ENCODE measurements around the gene MRPL55.

The MRPL55 gene

DNA sequence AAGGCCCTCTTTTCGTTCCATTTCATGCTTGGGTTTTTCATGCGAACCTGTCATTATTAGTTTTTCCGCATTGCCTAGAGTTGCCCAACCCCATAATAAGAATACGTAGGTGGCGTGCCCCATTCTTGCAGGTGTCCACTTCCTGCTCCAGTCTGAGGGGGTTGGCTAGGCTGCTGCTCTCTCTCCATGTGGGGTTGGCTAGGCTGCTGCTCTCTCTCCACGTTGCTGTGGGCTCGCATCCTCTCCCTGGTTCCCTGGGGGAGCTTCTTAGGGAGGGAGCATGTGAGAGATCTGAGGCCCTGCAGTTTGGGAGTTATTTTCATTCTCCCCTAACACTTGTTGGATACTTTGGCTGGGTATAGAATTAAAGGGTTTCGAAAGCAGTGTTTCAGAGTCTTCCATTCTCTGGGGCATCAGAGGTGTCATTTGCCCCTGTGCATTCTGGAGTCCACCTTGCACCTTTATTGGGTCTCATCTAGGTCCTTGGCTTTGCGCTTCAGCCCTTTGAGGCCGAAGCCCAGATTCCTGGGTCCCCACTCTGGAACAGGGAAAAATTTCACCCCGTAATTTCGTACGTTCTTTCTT lies 14.6 kb downstream of the MRPL55 start:
- no peaks in the 10 kb centered on the region for H3K4me1 ChIP-seq (ENCODE audit: control insufficient read depth, low read depth, low read length)
- H3K9me3 ChIP-seq (ENCODE audit: control insufficient read depth, low read depth, low read length) = no peaks in the 10 kb centered on the region
- H3K27ac ChIP-seq (ENCODE audit: low read length) = no peak overlapping the region
- no peak overlapping the region for H3K4me3 ChIP-seq (ENCODE audit: low read length)
- H3K9ac ChIP-seq (ENCODE audit: low read length) = no peak overlapping the region
- peaks cover 28% of the 10 kb centered on the region for H3K36me3 ChIP-seq (ENCODE audit: control insufficient read depth, low read depth, low read length)
- H3K27me3 ChIP-seq (ENCODE audit: control insufficient read depth, insufficient read depth, low read length) = no peaks in the 10 kb centered on the region

GRCh38 chr1:228093050-228093906 lies 15.8 kb downstream of the MRPL55 start:
- Histone ChIP-seq H3K27ac (ENCODE audit: low read length) (no peak overlapping the region), H3K4me3 (ENCODE audit: low read length) (no peak overlapping the region), H3K36me3 (ENCODE audit: control insufficient read depth, low read depth, low read length) (peaks cover 20% of the 10 kb centered on the region), H3K9ac (ENCODE audit: low read length) (no peak overlapping the region), H3K4me1 (ENCODE audit: control insufficient read depth, low read depth, low read length) (no peaks in the 10 kb centered on the region), H3K9me3 (ENCODE audit: control insufficient read depth, low read depth, low read length) (no peaks in the 10 kb centered on the region), H3K27me3 (ENCODE audit: control insufficient read depth, insufficient read depth, low read length) (no peaks in the 10 kb centered on the region)

GRCh38 chr1:228092342-228093049 lies 16.6 kb downstream of the MRPL55 start:
- H3K36me3 ChIP-seq (ENCODE audit: control insufficient read depth, low read depth, low read length) = peaks cover 13% of the 10 kb centered on the region
- H3K4me1 ChIP-seq (ENCODE audit: control insufficient read depth, low read depth, low read length) = no peaks in the 10 kb centered on the region
- H3K4me3 ChIP-seq (ENCODE audit: low read length) = no peak overlapping the region
- no peak overlapping the region for H3K27ac ChIP-seq (ENCODE audit: low read length)
- H3K9ac ChIP-seq (ENCODE audit: low read length) = no peak overlapping the region
- no peaks in the 10 kb centered on the region for H3K27me3 ChIP-seq (ENCODE audit: control insufficient read depth, insufficient read depth, low read length)
- H3K9me3 ChIP-seq (ENCODE audit: control insufficient read depth, low read depth, low read length) = no peaks in the 10 kb centered on the region

- Histone ChIP-seq H3K9me3 (ENCODE audit: control insufficient read depth, low read depth, low read length) (no peaks in the 10 kb centered on the region), H3K4me1 (ENCODE audit: control insufficient read depth, low read depth, low read length) (no peaks in the 10 kb centered on the region), H3K9ac (ENCODE audit: low read length) (no peak overlapping the region), H3K36me3 (ENCODE audit: control insufficient read depth, low read depth, low read length) (peaks cover 6% of the 10 kb centered on the region), H3K4me3 (ENCODE audit: low read length) (no peak overlapping the region), H3K27ac (ENCODE audit: low read length) (no peak overlapping the region), H3K27me3 (ENCODE audit: control insufficient read depth, insufficient read depth, low read length) (no peaks in the 10 kb centered on the region)
Measured at GRCh38 chr1:228091084-228091483, 18.0 kb downstream of the MRPL55 start.

DNA sequence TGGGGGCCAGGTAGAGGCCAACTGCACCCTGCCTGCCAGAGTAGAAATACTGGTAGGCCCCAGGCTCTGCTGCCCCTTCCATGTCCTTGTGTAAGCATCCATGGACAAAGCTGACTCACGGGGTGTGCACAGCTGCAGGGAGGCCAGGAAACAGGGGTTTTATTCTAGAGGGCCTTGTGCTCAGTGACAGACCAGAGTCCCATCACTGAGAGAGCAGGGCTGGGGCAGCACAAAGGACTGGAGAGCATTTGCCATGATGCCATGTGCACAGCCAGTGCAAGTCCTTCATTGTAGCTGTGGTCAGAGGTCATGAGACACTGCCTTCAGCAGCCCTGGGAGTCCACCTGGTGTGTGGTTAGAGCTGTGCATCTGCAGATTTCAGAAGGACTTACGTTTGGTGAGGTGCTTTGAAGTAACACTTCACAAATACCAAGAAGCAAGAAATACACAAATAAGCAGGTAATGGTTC lies 18.5 kb downstream of the MRPL55 start:
- Histone ChIP-seq H3K36me3 (ENCODE audit: control insufficient read depth, low read depth, low read length) (peaks cover 4% of the 10 kb centered on the region), H3K9ac (ENCODE audit: low read length) (no peak overlapping the region), H3K9me3 (ENCODE audit: control insufficient read depth, low read depth, low read length) (no peaks in the 10 kb centered on the region), H3K4me1 (ENCODE audit: control insufficient read depth, low read depth, low read length) (no peaks in the 10 kb centered on the region), H3K4me3 (ENCODE audit: low read length) (no peak overlapping the region), H3K27me3 (ENCODE audit: control insufficient read depth, insufficient read depth, low read length) (no peaks in the 10 kb centered on the region), H3K27ac (ENCODE audit: low read length) (no peak overlapping the region)

- Histone ChIP-seq H3K27ac (ENCODE audit: low read length) (no peak overlapping the region), H3K9me3 (ENCODE audit: control insufficient read depth, low read depth, low read length) (no peaks in the 10 kb centered on the region), H3K4me1 (ENCODE audit: control insufficient read depth, low read depth, low read length) (peaks cover 3% of the 10 kb centered on the region), H3K9ac (ENCODE audit: low read length) (no peak overlapping the region), H3K4me3 (ENCODE audit: low read length) (no peak overlapping the region), H3K27me3 (ENCODE audit: control insufficient read depth, insufficient read depth, low read length) (no peaks in the 10 kb centered on the region), H3K36me3 (ENCODE audit: control insufficient read depth, low read depth, low read length) (peaks cover 4% of the 10 kb centered on the region)
Measured at GRCh38 chr1:228089519-228090380, 19.3 kb downstream of the MRPL55 start.

DNA sequence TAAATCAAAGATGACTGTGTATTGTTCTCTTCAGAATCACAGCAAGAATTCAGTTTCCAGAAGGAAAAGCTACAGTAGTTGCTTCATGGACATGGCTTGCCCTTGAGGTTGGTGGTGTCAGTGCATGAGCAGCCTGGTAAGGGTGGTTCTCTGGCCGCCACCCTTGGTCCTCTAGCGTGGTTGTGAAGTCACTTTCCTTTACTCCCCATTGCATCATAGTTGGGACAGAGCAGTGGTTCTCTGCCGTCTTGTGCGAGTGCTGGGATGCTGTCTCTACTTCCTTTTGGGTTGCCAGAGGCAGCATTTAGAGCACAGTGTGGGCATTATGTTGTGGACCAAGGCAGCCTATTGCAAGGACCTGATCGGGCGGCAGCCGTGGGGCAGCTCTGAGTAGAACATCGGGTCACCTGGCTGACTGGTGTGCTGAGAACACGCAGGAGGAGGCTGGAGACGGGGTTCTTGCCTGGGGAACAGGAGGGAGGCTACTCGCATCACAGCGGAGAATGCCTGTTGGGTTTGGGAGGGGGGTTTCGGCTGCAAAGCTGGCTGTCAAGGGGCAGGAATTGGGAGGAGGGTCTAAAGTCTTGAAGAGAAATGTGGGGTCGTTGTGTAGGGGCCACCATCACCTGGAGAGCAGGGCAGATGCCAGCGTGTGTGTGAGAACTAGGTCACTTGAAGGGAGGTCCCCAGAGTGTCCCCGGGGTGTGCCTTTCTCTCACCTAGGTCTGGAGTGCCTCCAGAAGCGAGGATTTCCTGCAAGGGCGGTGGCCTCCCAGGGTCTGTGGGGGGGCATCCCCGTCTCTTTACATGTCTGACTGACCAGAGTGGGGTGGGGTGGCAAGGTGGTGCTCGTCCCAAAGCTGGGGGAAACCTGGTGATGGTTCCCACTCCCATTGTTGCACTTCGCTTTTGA lies 20.3 kb downstream of the MRPL55 start:
- H3K27ac ChIP-seq (ENCODE audit: low read length) = no peak overlapping the region
- H3K9me3 ChIP-seq (ENCODE audit: control insufficient read depth, low read depth, low read length) = no peaks in the 10 kb centered on the region
- peaks cover 12% of the 10 kb centered on the region for H3K4me1 ChIP-seq (ENCODE audit: control insufficient read depth, low read depth, low read length)
- peaks cover 4% of the 10 kb centered on the region for H3K36me3 ChIP-seq (ENCODE audit: control insufficient read depth, low read depth, low read length)
- no peak overlapping the region for H3K4me3 ChIP-seq (ENCODE audit: low read length)
- no peak overlapping the region for H3K9ac ChIP-seq (ENCODE audit: low read length)
- H3K27me3 ChIP-seq (ENCODE audit: control insufficient read depth, insufficient read depth, low read length) = no peaks in the 10 kb centered on the region

DNA sequence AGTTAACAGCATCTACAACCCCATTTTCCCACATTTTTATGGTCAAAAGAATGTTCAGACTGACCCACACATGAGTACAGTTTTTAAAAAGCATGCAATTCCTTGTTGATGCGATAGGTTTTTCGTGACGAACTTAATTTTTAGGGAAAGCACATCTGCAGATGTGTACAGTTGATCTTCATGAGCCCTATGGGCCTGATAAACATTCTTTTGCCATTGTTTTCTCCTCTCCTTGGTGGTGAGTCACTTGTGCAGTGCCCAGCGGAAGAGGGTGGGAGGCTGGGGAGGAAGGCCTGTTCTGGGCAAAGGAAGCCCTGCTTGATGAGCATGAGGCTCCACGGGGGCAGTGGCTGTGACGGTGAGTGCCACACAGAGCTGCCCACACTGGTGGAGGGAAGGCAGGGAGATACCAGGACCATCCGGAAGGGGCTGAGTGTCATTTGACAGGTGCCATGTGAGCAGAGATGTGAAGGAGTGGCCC lies 21.3 kb downstream of the MRPL55 start:
- H3K36me3 ChIP-seq (ENCODE audit: control insufficient read depth, low read depth, low read length) = peaks cover 4% of the 10 kb centered on the region
- H3K4me3 ChIP-seq (ENCODE audit: low read length) = no peak overlapping the region
- no peaks in the 10 kb centered on the region for H3K9me3 ChIP-seq (ENCODE audit: control insufficient read depth, low read depth, low read length)
- H3K9ac ChIP-seq (ENCODE audit: low read length) = no peak overlapping the region
- no peak overlapping the region for H3K27ac ChIP-seq (ENCODE audit: low read length)
- H3K4me1 ChIP-seq (ENCODE audit: control insufficient read depth, low read depth, low read length) = peaks cover 12% of the 10 kb centered on the region
- no peaks in the 10 kb centered on the region for H3K27me3 ChIP-seq (ENCODE audit: control insufficient read depth, insufficient read depth, low read length)

DNA sequence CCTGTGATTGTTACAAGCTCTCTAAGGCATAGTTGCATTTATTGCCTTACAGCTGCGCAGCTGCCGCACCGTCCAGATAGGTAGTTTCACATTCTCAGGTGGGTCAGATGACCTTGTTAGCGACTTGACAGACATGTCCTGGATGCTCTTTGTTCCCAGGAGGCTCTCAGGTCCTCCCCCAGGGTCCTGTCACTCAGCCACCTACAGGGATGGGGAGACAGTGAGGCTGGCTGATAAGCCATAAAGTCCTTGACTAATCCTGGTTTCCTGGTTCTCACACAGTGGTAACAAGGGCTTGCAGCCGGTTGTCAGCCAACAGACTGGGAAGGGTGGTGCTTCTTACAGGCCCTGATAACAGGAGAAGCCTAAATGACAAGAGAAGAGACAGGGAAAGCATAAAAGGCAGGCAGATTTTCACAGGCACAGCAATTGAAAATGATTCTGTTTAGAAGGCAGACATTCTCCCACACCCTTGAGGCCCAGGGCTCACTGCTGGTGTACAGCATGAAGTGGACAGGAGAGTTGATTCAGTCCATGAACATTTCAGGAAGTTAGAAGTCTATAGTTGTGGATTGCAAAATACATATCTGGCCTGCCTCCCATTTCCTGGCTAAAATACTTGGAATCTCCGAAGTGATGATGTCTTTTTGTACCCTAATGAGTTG lies 23.7 kb downstream of the MRPL55 start:
- H3K36me3 ChIP-seq (ENCODE audit: control insufficient read depth, low read depth, low read length) = peaks cover 4% of the 10 kb centered on the region
- no peak overlapping the region for H3K27ac ChIP-seq (ENCODE audit: low read length)
- no peak overlapping the region for H3K4me3 ChIP-seq (ENCODE audit: low read length)
- no peaks in the 10 kb centered on the region for H3K9me3 ChIP-seq (ENCODE audit: control insufficient read depth, low read depth, low read length)
- H3K4me1 ChIP-seq (ENCODE audit: control insufficient read depth, low read depth, low read length) = peaks cover 12% of the 10 kb centered on the region
- H3K27me3 ChIP-seq (ENCODE audit: control insufficient read depth, insufficient read depth, low read length) = no peaks in the 10 kb centered on the region
- H3K9ac ChIP-seq (ENCODE audit: low read length) = no peak overlapping the region

DNA sequence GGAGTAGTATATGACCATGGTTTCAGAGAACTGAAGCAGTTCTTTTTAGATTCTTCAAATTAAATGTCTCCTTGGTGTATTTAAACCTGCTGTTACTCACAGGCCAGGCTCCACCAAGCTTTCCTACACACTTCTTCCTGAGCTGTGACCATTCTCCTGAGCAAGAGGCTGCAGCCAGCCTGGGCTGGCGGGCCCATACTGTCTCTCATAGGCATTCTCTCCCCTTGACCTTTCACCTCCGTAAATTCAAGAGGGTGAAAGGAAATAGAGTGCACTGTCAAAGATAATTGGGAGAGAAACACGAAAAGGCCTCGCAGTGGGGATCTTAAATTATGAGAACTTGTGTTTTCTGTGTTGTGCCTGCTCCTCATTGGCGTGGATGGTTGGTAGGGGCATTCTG lies 24.3 kb downstream of the MRPL55 start:
- H3K27ac ChIP-seq (ENCODE audit: low read length) = no peak overlapping the region
- no peak overlapping the region for H3K4me3 ChIP-seq (ENCODE audit: low read length)
- H3K9me3 ChIP-seq (ENCODE audit: control insufficient read depth, low read depth, low read length) = no peaks in the 10 kb centered on the region
- H3K4me1 ChIP-seq (ENCODE audit: control insufficient read depth, low read depth, low read length) = peaks cover 12% of the 10 kb centered on the region
- H3K36me3 ChIP-seq (ENCODE audit: control insufficient read depth, low read depth, low read length) = peaks cover 4% of the 10 kb centered on the region
- no peak overlapping the region for H3K9ac ChIP-seq (ENCODE audit: low read length)
- no peaks in the 10 kb centered on the region for H3K27me3 ChIP-seq (ENCODE audit: control insufficient read depth, insufficient read depth, low read length)
